Right forelimb (tissue), 1 donor: ENCODE results near the gene CARD11.

Experiments used
- DNase-seq: peaks from one replicate; pipeline ENCODE4 v3.0.0-alpha.2; 2018

The CARD11 gene

DNA sequence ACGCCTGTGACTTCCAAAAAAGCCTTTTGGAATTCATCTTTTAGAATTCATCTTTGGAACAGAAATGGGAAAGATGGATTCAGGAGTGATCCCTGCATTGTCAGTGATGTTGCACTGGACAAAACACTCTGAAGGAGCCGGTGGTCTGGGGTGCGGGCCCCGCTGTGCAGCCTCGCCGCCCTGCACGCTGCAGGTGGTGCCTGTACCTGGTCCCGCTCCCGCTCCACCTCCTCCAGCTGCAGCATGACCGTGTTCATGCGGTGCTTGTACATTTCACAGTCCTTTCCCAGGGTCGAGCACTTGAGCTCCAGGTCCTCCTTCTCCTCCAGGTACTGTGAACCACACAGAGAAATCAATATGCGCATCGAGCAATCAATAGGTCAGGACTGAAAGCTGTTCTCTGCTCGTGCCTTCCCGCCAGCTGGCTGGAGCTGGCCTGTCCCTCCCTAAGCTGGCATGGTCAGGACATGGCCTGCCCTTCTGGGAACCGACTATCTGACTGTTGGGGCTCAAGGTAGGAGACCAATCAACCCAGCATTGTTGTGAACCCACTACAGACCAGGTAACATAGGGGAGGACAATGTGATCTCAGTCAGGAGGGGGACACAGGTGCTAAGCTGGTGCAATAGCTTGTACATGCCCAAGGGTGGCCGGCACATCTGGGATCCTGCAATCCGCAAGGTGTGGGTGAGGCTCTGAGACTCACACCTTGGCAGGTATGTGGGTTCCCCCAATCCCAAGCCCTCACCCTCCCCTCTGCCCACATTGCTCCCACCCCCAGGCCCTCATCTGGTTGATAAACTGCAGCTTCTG is 105.8 kb downstream of the CARD11 start:
- DNase-seq: no peak

DNA sequence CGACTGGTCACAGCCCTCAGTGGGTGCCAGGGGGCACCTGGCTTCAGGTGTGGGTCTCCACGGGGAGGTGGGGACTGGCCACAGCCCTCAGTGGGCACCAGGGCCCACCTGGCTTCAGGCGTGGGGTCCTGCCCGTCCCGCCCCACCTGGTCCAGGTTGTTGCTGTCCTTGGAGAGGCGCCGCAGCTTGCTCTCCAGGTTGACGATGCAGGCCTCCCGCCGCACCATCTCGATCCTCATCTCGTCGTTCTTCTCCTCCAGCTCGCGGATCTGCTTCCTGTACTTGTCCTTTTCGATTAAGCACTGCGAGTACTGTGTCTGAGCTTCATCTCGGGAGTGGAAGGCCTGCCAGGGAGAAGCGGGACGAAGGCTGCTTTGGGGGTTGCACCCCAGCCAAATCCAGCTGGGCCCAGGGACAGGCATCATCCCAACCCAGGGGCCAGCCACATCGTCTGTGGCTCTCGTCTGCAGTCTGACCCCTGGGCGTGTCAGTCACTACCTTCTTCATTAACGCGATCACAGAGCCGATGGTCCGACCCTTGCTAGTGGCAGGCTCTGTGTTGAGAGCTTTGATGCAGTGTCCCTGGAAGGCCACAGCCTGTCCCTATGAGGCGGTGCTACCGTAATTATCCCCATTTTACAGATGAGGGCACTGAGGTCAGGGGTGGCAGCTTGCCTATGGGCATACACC is 106.6 kb downstream of the CARD11 start:
- DNase-seq: no peak

GRCh38 chr7:2936301-2936700 is 107.4 kb downstream of the CARD11 start:
- DNase-seq: no peak

- no peak for DNase-seq
Measured at GRCh38 chr7:2934984-2935740, 108.5 kb downstream of the CARD11 start.

DNA sequence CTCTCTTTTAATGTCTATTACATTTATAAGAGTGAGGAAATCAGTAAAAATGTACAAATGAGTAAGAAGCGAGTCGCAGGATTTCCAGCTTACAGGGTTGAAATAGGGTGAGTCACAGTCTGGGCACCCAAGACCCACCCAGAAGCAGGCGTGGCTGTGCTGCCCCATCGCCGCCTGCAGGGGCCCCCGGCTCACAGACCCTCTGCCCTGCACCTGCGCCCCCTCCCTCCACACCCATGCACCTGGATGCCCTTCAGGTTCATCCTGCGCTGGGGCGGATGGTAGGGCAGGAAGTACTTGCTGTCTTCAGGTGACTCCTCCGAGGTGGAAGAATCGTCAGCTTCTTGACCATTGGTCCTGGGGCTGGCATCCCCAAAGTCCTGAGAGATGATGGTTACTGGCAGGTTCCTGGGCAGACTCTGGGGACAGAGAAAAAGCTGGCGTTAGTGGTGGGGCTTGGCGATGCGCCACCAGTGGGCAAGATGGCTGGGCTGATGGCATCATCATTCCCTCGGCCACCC is 109.4 kb downstream of the CARD11 start:
- no peak for DNase-seq

- no peak for DNase-seq
Measured at GRCh38 chr7:2932402-2933251, 111.0 kb downstream of the CARD11 start.

DNA sequence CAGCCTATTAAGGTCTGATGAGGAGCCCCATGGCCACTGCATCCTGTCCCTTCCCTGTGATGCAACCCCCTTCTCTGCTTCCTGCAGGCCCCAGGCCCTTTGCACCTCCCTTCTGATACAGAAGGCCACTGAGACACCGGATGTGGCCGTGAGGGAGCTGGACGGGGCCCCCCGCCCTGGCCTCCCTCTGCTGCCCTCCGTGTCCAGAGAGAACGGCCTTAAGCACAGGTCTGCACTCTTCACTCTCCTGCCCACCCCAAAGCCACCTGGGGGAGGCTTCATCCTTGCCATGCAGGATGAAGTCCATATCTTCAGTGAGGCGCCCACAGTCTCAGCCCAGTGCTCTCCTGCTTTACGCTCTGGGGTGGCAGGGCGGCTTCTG is 112.6 kb downstream of the CARD11 start:
- DNase-seq: no peak

DNA sequence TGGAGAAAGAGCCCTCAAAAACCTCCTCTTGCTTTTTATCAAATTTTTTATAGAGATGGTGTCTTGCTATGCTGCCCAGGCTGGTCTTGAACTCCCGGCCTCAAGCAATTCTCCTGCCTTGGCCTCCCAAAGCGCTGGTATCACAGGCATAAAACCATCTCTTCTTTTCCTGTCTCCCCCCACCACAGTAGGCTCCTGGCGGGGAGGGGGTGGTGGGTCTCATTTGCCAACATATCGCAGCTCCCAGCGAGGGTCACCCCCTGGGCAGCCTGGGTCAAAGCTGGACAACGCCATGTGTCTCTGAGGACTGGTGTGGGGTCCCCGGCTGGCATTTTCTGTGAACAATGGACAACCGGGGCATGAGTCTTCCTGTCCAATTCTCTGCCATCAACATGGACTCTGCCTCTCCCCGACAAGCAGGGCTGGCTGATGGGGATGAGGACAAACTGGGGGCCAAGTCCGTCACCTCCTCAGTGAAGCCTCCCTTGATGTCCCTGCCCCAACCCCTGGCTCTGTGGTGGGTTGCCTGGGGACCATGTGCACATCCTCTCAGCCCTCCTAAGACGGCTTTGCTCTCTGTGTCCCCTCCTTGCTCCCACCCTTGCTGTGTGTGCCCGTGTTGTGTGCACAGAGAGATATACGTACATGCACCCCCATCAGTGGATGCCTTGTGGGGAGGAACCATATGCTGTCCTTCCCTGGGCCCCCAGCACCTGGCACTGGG is 113.2 kb downstream of the CARD11 start:
- DNase-seq: no peak

- no peak for DNase-seq
Measured at GRCh38 chr7:2929321-2930201, 114.1 kb downstream of the CARD11 start.

DNA sequence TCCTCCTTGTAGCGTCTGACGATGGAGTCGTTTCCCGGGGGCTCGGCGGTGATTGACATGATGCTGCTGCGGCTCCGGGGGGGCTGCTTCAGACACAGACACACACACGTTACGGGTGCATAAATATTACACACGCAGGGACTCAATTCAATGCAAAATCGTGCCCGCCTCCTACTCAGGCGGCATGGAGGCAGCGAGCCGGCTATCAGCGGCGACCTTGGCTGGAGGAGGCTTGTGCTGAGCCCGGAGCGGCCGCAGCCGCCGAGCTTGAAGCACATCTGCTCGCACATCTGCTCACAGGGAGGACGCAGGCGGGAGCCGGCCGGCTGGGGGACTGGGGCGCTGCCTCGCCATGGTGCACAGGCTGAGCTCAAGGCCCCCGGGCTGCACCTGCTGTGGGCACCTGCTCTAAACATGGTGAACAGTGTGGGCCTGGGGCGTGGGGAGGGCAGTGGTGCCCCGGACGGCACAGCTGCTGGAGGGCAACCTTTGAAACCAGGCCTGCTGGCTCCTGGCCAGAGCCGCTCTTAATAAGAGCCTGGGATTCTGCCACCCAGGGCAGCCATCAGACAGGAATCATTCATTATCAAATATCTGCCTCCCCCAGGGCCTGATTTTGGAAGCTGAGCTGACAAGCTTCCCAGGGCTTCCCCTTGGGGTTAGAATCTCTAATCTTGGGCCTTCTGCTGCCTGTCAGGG is 114.9 kb downstream of the CARD11 start:
- DNase-seq: peak; percentile 61

- DNase-seq: peak; percentile 34
Measured at GRCh38 chr7:2928256-2928612, 115.4 kb downstream of the CARD11 start.

GRCh38 chr7:2927592-2927991 is 116.1 kb downstream of the CARD11 start:
- peak; percentile 11 for DNase-seq

DNA sequence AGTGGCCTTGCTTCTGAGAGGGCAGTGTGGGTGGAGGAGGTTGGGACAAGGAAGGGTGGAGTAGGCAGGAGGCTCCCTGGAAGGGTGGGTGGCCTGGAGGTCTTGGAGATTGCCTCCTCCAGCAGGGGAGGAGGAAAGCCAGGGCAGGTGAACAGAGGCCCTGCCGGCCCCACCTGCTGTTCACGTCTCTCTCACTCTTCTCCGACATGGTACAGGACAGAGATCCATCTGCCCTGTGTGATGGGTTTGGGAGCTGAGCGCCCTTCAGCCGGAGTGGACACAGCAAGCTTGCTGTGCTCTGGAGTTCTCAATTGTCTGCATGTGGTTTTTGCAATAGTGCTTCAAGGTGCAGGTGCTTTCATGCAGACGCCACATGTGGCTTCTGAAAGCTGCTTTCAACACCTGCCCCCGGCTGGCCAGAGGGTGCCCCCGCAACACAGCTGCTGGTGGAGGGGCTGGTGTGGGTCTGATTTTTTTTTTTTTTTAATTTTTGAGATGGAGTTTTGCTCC is 116.7 kb downstream of the CARD11 start:
- peak; percentile 26 for DNase-seq

- peak; percentile 29 for DNase-seq
Measured at GRCh38 chr7:2926120-2926895, 117.4 kb downstream of the CARD11 start.

DNA sequence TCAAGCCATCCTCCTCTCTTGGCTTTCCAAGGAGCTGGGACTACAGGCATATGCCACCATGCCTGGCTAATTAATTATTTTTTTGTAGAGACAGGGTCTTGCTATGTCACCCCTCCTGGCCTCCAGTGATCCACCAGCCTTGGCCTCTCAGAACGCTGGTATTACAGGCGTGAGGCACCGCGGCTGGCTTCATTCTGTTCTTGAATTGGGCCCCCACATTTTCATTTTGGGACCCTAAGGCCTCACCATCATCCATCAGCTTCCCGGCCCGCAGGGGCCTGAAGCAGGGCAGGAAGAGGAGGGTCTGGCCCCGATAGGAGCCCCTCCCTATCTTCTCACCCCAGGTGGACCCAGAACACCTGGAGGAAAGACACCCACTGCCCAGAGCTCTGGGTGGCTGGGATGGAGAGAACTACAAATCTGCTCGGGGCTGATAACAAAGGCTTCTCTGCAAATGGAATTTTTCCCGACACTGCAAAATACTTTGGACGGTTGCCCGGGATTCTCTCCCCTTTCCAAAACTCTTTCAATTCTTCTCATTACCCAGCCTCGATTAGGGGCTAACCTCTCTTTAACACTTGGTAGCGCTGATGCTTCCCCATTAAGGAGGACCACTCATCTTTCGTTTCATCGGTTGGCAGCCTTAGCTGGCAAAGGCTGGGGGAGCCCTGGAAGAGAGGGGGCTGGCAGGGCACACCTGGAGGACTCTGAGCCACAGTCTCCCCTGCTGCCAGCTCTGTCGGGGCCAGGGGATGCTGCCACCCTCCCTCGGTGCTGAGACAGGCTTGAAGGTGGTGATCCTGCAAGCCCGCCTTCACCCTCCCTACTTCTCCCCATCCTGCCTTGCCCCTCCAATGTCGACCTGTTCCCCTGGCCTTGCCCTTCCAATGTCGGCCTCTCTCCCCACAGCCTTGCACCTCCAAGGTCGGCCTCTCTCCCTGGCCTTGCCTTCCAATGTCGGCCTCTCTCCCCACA is 118.5 kb downstream of the CARD11 start:
- peak; percentile 23 for DNase-seq

DNA sequence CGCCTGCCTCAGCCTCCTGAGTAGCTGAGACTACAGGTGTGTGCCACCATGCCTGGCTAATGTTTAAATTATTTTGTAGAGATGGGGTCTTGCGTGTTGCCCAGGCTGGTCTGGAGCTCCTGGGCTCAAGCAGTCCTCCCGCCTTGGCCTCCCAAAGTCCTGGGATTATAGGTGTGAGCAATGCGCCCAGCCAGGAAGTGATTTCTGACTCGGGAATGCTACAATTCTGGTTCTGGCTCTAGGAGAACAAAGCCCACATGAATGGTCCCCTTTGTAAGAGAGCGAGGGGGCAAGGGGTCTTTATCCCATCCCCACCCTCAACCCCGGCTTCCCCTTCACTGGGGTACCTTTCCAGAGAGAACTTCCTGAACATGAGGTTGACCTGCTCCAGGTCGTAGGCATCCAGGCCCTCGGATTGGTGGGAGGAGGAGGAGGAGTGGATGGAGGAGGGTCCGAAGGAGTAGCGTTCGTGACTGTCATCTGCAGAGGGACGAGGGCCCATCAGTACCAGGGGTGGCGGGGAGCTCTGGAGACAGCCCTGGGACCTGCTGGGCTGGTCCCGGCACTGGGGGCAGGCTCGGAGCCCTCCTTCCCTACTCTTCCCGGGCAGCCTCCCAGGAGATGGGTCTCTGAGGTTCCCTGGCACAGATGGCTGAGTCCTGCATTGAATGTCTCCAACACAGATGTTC is 119.6 kb downstream of the CARD11 start:
- no peak for DNase-seq

- DNase-seq: no peak
Measured at GRCh38 chr7:2923291-2923781, 120.3 kb downstream of the CARD11 start.
